CMK (cell line): ENCODE data around the gene EFCAB11.

Experiments
- DNase-seq: peaks from one replicate; pipeline ENCODE4 v3.0.0-alpha.2; 2010; ENCODE audit warnings: low read depth

EFCAB11 gene, protein sequence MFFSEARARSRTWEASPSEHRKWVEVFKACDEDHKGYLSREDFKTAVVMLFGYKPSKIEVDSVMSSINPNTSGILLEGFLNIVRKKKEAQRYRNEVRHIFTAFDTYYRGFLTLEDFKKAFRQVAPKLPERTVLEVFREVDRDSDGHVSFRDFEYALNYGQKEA

DNA sequence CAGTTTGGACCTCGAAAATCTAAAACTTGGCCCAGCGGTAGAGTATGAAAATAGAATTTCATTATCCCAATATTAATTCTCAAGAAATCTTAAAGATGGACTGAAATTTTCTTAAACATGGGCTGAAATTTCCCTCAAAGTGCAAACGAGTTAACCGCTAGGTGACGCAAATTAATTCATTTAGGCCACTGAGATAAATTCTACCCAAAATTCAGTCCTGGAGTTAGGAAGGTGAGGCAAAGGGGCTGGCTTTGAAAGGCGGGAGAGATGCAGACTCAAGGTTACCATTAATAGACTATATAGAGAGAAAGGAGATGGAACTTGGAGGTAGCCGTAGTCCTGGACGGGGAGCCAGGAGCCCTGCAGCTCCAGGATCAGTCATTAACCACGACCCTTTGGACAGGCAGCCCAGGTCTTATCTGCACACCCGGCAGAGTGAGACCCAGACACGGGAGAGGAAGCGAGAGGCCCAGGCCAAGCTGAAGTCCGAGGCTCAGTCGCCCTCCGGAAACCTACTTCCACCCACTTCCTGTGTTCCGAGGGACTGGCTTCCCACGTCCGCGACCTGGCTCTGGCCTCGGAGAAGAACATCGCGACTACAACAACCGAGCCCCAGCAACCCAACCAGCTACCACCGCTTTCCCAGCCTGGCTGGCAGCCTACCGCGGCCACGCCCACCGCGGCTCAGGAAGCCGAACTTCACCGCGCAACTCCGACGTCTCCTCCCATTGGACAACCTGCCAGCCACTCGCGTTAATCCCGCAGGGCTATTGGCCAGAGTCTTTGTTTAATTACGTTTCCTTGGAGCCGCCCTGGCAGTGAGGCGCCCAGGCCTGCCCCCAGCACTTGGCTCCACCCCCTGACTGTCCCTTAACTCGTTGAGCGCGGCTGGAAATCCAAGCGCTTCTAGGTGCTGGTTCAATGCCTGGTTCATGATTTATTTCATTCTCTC is at the start of gene EFCAB11:
TSS of gene EFCAB11 (minus strand) at position 661 of the 952 bp plus-strand sequence. CDS start at position 591, 70 bp downstream.
- DNase-seq, result peak; percentile 88

DNA sequence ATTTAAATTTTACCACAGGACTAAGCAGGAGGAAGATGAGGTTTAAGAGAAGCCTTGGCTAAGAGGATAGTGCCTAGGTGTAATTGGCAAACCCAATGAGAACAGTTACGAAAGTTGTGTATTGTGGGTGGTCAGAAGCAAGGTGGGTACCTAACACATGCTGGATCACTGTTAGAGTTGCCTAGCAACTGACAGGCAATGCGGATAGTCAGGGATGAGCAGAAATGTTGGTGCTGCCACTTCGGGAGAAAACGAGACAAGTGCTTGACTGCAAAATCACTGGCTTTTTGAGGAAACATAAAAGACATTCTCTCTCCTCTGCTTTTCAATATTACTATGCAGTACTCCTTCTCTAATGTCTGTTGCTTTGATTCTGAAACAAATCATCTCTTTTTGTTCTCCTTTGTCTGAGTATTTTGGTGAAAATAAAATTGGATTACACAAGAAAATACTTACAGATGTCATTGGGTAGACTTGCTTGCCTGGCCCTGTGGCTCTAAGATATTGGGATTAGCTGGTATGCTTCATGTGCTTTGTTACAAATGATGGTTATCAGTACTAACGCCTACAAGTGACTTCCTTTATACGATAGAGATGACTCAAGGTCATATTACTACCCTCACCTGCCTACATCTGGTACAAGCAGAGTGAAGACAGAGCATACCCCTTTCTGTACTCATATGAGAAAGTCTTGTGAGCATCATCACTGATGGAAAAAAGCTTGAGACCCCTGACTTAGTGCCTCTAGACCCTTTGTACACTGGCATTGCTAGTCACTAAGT is 49.2 kb upstream of the EFCAB11 start:
- DNase-seq, result no peak

DNA sequence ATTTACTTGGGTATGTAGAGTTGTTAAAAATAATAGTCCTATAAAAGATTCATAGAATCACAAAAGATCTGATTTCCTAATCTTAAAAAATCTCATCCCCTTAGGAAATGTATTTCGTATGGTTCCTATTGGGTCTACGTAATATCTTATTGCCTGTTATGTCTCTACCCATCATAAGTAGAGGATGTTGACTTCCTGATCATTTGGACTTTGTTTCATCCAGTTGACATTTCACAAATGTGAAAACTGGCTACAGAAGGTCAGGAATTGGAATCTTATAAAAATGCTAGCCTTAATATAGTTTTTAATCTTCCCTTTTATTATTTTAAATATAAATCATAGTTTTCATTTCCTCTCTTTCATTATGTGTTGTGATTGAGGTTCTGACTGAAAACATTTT is 46.4 kb upstream of the EFCAB11 start:
- DNase-seq, result no peak

DNA sequence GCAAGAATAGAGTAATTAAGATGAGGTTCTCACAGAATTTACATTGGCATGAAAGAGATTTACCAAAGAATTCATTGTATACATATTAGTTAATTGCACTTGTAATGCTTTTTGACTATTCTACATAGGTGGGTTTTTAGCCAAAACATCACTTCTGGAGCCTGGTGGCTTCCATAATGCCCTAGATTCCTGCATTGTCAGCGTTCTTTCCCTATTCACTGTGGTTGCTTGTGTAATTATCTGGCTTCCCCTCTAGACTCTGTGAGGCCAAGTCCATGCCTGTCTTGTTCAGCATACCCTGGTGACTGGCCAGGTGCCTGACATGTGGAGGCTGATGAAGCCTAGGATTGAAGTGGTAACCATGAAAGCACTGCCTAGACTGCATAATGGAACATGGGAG is 42.4 kb upstream of the EFCAB11 start:
- DNase-seq, result no peak

DNA sequence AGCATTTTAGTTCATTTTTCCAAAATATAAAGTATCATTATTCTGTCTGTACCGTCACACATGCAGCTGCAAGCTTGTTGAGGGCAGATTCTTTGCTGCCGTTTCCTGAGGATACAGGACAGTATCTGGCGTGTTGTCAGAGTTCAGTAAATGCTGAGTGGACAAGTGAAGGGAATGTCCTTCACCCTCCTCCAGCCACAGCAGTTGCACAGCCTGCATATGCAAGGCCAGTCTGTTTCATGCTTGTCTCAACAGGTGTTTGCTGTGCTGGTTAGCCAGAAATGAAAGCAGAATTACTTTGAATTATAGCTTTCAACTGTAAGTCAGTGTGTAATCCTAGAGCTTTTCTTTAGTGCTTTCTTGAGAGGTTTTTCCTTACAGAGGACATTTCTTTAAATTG is 37.7 kb upstream of the EFCAB11 start:
- no peak for DNase-seq

DNA sequence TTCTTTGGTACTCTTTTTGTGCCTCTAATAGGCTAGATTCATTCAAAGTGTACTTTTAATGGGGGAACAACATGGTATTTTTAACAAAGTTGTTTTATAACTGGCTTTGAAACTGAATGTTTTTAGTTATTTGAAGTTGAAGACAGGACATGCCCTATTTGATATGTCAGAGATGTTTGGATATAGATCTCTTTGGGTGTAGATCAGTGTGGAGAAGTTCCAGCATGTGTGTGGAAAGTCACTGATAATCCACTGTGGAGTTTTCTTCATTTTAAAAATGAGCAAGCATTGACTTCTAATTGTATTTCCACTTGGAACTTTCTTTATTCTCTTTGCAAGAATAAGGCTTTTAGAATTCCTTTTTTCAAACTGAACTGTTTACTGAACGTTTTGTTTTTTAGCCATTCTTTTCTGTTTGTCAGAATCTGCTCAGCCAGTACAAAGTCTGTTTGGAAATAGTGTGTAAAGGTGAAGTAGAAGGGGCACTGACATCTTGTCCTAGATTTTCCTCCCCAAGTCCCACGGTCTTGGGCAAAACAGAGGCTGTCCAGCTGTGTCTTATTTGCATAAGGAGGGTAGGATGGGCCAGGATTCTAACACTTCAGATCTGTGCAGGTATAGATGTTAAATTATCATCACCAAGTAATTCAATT is 36.2 kb upstream of the EFCAB11 start:
- DNase-seq, result no peak

DNA sequence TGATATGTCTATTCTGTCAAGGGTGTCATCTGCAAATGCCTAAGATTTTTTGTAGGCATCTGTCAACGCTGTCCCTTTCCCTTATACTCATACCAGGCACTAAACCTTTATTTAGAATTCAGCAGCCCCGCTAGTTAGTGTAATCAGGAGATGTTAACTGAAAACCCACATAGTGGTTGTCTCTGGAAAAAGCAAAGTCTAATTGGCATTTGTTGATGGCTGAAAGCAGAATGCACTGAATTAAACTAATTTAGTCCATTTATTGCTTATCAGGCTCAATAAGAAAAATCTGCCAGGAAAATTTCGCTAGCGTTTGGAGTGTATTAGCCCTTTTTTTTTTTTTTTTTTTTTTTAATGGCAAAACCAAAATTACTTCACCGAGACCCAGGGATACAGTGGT is 35.7 kb upstream of the EFCAB11 start:
- DNase-seq, result no peak

DNA sequence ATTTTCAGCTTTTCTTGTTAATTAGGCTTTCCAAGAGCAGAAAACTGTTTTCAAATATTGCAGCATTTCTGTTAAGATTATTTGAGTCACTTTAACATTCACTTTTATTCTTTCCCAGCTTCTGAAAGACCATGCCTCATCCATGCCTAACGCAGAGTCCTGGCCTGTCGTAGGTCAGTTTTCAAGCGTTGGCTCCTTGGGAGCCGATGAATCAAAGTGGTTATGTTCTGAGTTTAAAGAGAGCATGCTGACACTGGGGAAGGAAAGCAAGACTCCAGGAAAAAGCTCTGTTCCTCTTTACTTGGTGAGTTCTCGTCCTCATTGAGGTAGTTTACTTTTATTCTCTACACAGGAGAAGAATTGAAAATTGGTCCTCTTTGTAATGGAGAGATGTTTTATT is 34.3 kb upstream of the EFCAB11 start:
- DNase-seq, result no peak

DNA sequence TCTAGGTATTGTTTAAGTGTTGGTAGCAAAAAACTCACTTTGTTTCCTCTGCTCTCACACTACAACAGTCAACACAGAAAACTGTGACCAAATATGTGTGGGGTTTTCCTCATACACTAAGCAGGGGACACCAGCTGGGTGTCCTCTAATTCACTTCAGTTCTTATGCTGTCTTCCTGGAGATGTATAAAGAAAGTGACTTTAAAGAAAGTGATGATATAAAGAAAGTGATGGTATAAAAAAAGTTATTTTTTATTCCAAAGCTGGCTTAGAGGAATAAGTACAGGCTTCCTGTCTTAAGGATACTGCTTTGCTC is 32.6 kb upstream of the EFCAB11 start:
- DNase-seq, result no peak

DNA sequence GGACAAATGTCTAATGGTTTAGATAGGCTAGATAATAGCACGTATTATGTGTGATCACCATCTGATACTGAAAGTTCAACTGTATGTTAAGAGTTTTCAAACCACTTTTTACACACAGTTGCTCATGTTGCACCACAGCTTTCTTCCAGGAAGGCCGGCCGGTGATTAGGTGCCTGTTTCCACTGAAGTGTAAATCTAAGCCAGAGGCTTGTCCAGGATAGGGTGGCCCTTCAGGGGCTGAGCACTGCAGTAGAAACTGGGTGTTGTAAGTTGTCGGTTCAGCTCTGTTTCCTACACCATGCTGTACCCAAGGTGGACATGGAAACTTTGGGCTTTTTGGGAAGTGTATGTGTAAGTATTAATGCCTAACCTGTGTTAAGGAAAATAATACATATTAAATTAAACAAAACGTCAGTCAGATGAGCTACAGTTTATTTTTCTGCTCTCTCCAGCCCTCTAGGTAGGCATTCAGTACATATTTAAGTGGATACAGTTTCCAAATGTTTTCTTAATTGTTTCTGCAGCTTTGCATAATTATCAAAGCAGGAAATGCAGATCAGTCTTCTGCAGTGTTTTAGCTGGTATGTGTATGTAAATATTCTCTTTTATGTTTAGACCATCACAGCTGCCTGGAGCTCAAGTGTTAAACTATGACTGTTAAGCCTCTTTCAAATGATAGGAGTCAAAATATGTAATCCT is 32.1 kb upstream of the EFCAB11 start:
- no peak for DNase-seq

DNA sequence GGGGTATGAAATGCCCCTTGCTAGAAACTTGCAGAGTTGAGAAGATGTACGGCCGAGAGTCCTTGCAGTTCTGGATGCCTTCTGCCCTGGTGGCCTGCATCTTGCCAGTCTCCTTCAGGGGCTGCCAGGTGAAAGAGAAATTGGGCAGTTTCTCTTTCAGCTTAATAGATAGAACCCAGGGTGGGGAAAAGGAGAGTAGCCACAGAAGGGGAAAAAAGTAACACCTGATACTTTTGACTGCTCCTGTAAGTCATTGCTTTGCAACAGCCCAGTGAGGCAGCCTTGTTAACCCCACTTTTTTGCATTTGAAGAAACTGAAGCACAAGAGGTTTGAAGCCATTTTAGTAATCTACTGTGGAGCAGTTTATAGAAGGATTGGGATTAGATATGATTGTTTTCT is 28.8 kb upstream of the EFCAB11 start:
- DNase-seq, result no peak

DNA sequence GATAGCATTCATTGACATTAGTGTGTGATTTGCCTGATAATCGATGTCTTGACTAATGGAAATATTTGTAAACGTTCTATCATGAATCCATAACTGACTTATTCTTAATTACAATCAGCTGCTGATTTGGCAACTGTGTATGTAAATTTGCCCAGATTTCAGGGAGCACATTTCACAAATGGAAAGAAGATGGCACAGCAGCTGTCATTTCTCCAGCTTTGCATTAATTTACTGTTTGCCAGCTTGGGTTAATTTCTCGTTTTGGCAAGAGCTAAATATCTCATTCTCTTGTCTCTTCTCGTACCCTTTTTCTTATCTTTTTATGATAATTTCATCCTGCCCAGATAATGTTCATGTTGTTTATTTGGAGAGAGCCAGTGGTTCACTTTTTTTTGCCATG is 24.1 kb upstream of the EFCAB11 start:
- no peak for DNase-seq

DNA sequence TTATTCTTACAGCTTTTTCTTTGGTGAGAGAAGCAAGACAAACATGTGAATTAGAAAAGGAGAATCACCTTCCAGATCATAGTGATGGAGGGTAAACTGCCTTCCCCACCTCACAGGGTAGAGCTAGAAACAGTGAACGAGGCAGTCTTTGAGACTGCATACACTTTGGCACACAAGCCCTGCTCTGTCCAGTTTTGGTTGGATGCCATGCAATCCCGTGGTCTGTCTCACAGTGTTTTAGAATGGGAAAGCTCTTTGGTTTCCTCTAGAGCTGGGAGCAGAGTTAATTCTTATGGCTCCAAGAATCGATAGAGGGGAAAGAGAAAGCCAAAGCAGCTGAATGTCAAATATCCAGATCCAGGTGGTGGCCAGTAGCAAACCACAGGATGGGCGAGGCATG is 23.1 kb upstream of the EFCAB11 start:
- DNase-seq, result no peak

DNA sequence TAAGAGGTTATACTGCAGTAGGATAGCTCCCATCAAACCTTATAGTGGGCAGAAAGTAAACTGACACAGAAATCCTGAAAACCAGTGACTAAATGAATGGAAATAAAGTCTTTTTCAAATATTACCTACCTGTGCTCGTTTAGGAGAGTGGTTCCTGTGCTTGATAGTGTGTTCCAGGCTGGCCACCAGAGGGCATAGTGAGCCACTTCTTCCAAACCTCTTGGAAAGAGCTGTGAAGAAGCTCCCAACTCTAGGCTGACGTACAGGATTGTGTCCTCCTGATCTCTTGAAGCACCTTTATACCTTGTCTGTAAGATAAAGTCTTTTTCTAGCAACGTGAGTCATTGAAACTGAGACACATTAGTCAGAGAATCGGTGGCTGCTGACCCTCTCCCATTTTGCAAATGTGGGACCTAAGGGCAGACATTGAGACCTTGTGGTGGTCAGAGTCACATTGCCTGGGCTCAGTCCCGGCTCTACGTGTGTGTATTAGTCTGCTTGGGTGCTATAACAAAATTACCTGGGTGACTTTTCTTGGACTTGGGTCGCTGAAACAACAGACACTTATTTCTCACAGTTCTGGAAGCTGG is 18.8 kb upstream of the EFCAB11 start:
- DNase-seq, result no peak

DNA sequence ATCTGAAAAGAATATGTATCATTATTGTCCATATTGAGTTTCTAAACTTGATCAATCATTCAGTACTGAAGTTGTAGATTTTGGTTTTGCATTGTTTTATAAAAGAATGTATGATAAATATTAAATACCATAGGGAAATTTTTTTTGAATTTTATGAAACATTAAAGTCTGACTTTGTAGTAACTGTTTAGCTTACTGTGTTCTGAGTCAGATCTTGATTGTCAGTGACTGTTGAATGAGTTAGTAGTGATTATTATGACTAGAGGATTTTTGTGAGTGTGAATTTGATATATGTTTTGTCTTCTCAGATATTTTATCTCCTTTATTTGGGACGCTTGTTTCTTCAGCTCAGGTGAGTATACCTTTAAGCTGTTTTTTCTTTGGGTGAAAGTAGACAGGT is 11.3 kb upstream of the EFCAB11 start:
- DNase-seq, result no peak

DNA sequence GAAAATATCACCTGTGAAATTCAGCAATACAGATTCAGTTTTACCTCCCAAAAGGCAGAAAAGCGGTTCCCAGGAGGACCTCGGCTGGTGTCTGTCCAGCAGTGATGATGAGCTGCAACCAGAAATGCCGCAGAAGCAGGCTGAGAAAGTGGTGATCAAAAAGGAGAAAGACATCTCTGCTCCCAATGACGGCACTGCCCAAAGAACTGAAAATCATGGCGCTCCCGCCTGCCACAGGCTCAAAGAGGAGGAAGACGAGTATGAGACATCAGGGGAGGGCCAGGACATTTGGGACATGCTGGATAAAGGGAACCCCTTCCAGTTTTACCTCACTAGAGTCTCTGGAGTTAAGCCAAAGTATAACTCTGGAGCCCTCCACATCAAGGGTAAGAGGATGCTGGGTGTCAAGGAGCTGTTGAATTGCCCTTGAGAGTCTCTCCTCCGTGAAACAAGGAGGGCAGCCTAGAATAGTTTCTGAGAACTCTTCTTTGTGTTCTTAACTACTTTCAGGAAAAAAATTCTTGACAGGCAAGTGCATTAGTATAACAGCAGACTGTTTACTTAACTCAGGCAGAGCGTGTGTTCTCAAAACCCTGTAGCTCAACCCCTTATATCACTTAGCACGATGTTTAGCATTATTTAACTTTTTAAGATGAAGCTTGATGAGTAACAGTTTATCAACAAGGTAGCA is 8.9 kb upstream of the EFCAB11 start:
- no peak for DNase-seq

DNA sequence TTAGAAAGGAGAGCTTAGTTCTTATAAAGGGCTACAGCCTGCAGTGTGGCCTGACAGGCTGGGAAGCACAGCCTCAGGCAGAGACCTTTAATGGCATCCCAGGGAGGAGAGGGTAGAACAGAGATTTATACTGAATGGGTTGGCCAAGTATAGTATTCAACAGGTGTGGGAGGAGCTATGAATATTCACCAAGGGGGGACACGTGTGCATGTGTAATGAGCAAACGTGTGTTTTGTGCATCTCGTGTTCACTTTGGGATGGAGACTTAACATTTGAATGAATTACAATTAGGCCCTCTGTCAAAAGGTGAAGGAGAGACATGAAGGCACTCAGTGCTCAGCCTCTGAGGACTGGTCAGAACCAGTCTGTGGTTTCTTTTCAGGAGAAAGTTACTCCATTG is 6.4 kb upstream of the EFCAB11 start:
- no peak for DNase-seq

DNA sequence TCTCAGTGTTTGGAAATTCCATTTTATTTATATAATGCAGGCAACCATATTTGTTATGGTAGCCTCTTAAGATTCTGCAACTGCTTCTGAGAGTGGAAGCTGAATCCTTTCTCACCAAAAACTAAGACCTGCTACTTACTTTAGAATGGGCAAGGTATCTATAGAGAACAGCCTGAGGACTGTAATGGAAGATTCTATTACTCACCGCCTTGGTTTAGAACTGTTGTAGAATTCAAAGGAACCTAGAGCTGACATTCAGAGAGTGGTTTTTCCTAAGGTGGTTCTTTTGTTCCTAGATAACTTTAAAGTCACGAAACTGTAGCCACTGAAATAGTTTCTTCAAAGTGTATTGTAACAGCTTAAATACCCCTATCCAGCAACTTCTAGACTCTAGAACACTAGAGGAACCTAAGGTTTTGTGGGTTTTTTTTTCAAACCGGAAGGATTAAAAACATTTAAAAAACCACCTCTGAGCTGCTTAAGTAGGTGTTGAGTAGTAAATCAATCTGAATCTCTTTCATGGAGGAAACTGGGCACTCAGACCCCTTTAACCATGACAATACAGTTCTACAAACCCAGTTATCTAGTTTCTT is 5.4 kb upstream of the EFCAB11 start:
- DNase-seq, result no peak

DNA sequence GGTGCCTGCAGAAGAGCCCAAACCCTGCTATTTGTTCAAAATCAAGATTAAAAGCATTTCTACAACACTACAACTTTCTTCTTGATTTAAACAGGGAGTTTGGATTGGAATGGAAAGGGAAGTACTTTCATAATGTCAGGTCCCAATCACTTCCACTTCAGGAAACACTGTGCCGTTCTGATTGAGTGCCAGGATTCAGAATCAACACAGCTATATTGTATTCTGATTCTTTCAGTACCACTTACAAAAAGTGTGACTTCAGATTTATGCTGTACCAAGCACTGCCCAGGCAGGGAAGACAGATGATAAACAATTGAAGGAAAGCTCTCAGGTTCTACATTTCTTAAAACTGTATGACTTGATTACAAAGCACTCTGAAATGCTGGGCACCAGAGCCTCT is 4.4 kb upstream of the EFCAB11 start:
- DNase-seq, result no peak

DNA sequence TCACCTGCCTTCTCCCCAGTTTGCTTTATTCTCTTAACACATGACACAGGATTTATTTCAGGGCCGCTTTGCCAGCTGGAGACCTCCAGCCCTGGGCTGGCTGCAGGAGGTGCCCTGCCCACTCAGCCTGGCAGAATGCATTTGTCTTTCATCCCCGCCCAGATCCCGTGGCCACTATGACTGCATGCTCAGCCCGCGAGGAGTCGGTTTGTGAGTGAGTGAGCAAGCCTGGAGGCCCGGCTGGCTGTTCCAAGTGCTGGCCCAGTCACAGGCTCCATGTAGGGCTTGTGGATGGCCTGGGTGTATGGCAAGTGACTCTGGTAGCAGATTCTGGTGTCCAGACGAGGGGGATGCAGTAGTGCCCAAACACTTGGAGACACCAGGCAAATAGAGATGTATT is 3.3 kb upstream of the EFCAB11 start:
- DNase-seq, result no peak

DNA sequence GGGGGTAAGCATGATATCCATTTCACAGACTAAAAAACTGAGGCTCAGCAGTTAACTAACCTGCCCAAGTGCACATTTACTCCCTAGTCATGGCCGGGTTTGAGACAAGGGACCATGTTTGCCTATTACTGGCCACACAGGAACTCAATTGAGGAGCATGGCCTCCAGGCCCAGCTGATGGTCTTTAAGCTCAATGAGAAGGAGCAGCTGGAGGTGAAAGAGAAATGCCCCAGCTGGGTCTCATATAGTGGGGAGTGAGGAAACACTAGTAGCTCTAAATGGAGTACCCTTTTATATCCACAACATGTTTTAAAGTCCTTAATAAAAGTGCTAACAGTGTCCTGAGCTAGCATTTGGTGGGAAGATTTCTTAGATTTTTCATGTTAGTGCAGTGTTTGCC is 2.8 kb upstream of the EFCAB11 start:
- DNase-seq, result no peak
